Psoas muscle (tissue), 8 donors: ENCODE data around the gene IL17C. TPM values are rescaled to one million over a fixed set of nuclear protein-coding genes. Genes with fewer than 3 reads are reported as not detected.

ENCODE experiments used
- ATAC-seq, 4 donors: fragments of 200-7000 bp; cut with Tn5 transposase; one replicate each; pipeline ENCODE4 v1.9.1; 2020; ENCODE audit warnings: moderate library complexity in 3 of 4, mild to moderate bottlenecking in 2 of 4
- DNase-seq, 2 donors: peaks; one replicate each; pipeline ENCODE4 v3.0.0-alpha.2; 2020
- H3K27ac ChIP-seq: fragments of 200-600 bp; one replicate; pipeline ENCODE4 v1.8.0; 2022
- H3K27me3 ChIP-seq, 3 donors: fragments of 200-600 bp in 1 of 3; one replicate each; pipeline versions ENCODE4 v1.6.1 to v1.8.0; 2013 to 2022; ENCODE audit warnings: low read length in 2 of 3, mild to moderate bottlenecking in 2 of 3, moderate library complexity in 1 of 3; ENCODE audit not compliant: insufficient read depth in 3 of 3
- H3K36me3 ChIP-seq, 2 donors: fragments of 200-600 bp in 1 of 2; one replicate each; pipeline versions ENCODE4 v1.6.1 to v1.8.0; 2013 to 2022; ENCODE audit warnings: low read depth in 1 of 2, mild to moderate bottlenecking in 1 of 2, moderate library complexity in 1 of 2; ENCODE audit not compliant: insufficient read depth in 1 of 2
- H3K4me1 ChIP-seq: fragments of 200-600 bp; one replicate; pipeline ENCODE4 v1.8.0; 2022
- H3K4me3 ChIP-seq: fragments of 200-600 bp; one replicate; pipeline ENCODE4 v1.8.0; 2022; ENCODE audit warnings: mild to moderate bottlenecking
- H3K9me3 ChIP-seq: fragments of 200-600 bp; one replicate; pipeline ENCODE4 v1.8.0; 2022
- CTCF ChIP-seq: fragments of 200-600 bp; IDR thresholded peaks from one replicate; pipeline ENCODE4 v1.8.0; 2022; ENCODE audit warnings: antibody characterized with exemption
- WGBS, 3 donors: extraction: QIAGEN DNeasy Blood & Tissue Kit; methylation state at CpG; one replicate each; pipeline versions ENCODE4 v1.1.6 to v1.1.7; 2013; 5-methylcytosine and 5-hydroxymethylcytosine counted together
- intact Hi-C, 2 donors: fragments of 100-400 bp; cut with DNase I; formaldehyde crosslinking; loops; one replicate each; pipeline versions ENCODE4 v1.11.0 to v1.14.2; 2022
- polyA plus RNA-seq, 3 donors: library from polyadenylated mRNA; stranded (reverse); fragments of 200-250 nt; gene quantifications; one replicate each; pipeline ENCODE4 v1.2.3, GENCODE V29; 2013
- total RNA-seq, 4 donors: library from RNA; stranded (reverse); fragmentation: NEBNext Ultra II Directional in 2 of 4; extraction: Animal tissue kit (Norgen Biotek cat#: 25700) in 2 of 4; gene quantifications; one replicate each; pipeline versions ENCODE4 v1.2.1 to v1.2.4, GENCODE V29; 2021 to 2023
- donor health status: healthy with polysubstance abuse.
- donor health status: DM: no; HTN: no; CAD: no; lungs with moderate emphysema.
- donor health status: Bipolar disorder and iron deficiency.
- donor health status: healthy.
- donor health status: DM: yes; HTN: yes; CAD: no.
- donor health status: DM: no; HTN: no; CAD: no.
- donor health status: DM: no; HTN: no; CAD: no.
- donor health status: DM: yes; HTN: yes; CAD: no.

Gene IL17C
- total and polyA plus RNA-seq, 7 donors: not detected

GRCh38 chr16:88631920-88632586 is 6.3 kb upstream of the IL17C start:
- no peaks in the 10 kb centered on the region for H3K4me1 ChIP-seq
- ATAC-seq (no peak), DNase-seq (no peak)
- no peak overlapping the region for H3K4me3 ChIP-seq
- no peak overlapping the region for H3K27ac ChIP-seq
- H3K27me3 ChIP-seq: no peaks in the 10 kb centered on the region
- WGBS, 3 donors: 87 to 90% (median 87%) methylated on average over 29 to 30 of the region's 30 CpGs
- H3K9me3 ChIP-seq: no peaks in the 10 kb centered on the region
- peaks cover 5 to 63% of the 10 kb centered on the region in 2 donors for H3K36me3 ChIP-seq
- TF ChIP-seq CTCF: no peak
- intact Hi-C loops: no loop called here

- DNase-seq (no peak), ATAC-seq (no peak)
- Histone ChIP-seq H3K4me1 (no peaks in the 10 kb centered on the region), H3K27me3 (no peaks in the 10 kb centered on the region), H3K27ac (no peak overlapping the region), H3K4me3 (no peak overlapping the region), H3K9me3 (no peaks in the 10 kb centered on the region), H3K36me3 (peaks cover 5 to 57% of the 10 kb centered on the region in 2 donors)
- intact Hi-C loops: no loop called here
- no peak for TF ChIP-seq CTCF
- WGBS, 3 donors: 90 to 95% (median 91%) methylated on average over 11 of the region's 11 CpGs
Observed at GRCh38 chr16:88632587-88632930, 5.8 kb upstream of the IL17C start.

- Histone ChIP-seq H3K9me3 (no peaks in the 10 kb centered on the region), H3K27ac (no peak overlapping the region), H3K4me3 (peak overlapping the region; percentile 56), H3K36me3 (peaks cover 5 to 46% of the 10 kb centered on the region in 2 donors), H3K4me1 (no peaks in the 10 kb centered on the region), H3K27me3 (peaks cover 0 to 11% (median 6%) of the 10 kb centered on the region in 3 donors)
- TF ChIP-seq CTCF: no peak
- intact Hi-C loops: no loop called here
- ATAC-seq: peak; percentile 24 to 26 (median 26)
- DNase-seq: no peak
- 50 to 72% (median 67%) methylated on average over 22 to 23 of the region's 23 CpGs for WGBS, 3 donors
Observed at GRCh38 chr16:88633684-88634140, 4.7 kb upstream of the IL17C start.

GRCh38 chr16:88634141-88634993 is 4.0 kb upstream of the IL17C start:
- no peak for TF ChIP-seq CTCF
- Histone ChIP-seq H3K27ac (no peak overlapping the region), H3K9me3 (no peaks in the 10 kb centered on the region), H3K4me1 (no peaks in the 10 kb centered on the region), H3K4me3 (peak overlapping the region; percentile 56), H3K36me3 (peaks cover 5 to 40% of the 10 kb centered on the region in 2 donors), H3K27me3 (peaks cover 0 to 17% (median 12%) of the 10 kb centered on the region in 3 donors)
- intact Hi-C loops: no loop called here
- WGBS, 3 donors: 34 to 47% (median 47%) methylated on average over 64 to 82 of the region's 82 CpGs
- ATAC-seq (peak in 3 of 4 donors; percentile 6 to 31 (median 12)), DNase-seq (peak in 1 of 2 donors; percentile 58)
